GM12878 (cell line): ENCODE measurements around the gene ATP2A3.

Source experiments
- ETV6 ChIP-seq, 2 experiments: fragments of 450-650 bp in 1 of 2; IDR thresholded peaks in 1 of 2; conservative IDR thresholded peaks in 1 of 2; 2 replicates each; pipeline ENCODE4 v1.6.1; 2014; ENCODE audit warnings: antibody characterized with exemption in 1 of 2, borderline replicate concordance in 1 of 2, low read depth in 1 of 2, mild to moderate bottlenecking in 1 of 2, moderate library complexity in 1 of 2
- EZH2 ChIP-seq: IDR thresholded peaks from 2 replicates; pipeline ENCODE4 v1.6.1; 2012; ENCODE audit warnings: low read depth, mild to moderate bottlenecking, control low read depth, inconsistent platforms, low read length, borderline replicate concordance; ENCODE audit not compliant: control insufficient read depth
- FOXM1 ChIP-seq: IDR thresholded peaks from 2 replicates; pipeline ENCODE4 v1.6.1; 2012; ENCODE audit warnings: low read depth, mild to moderate bottlenecking, inconsistent platforms, low read length, moderate library complexity
- GATAD2B ChIP-seq: fragments of 450-650 bp; conservative IDR thresholded peaks from 2 replicates; pipeline ENCODE4 v1.6.1; 2017; ENCODE audit warnings: low read depth, mild to moderate bottlenecking, moderate library complexity
- NFYA ChIP-seq: IDR thresholded peaks from 2 replicates; pipeline ENCODE4 v1.6.1; 2011; ENCODE audit warnings: low read depth, mild to moderate bottlenecking, low read length, improper control_type of control experiment, borderline replicate concordance
- POLR2A ChIP-seq: IDR thresholded peaks from 2 replicates; pipeline ENCODE4 v1.6.1; 2011; ENCODE audit warnings: low read depth, mild to moderate bottlenecking, low read length
- RFX5 ChIP-seq: IDR thresholded peaks from 2 replicates; pipeline ENCODE4 v1.6.1; 2011; ENCODE audit warnings: low read depth, low read length, improper control_type of control experiment
- SIN3A ChIP-seq: IDR thresholded peaks from 2 replicates; pipeline ENCODE4 v1.6.1; 2012; ENCODE audit warnings: low read depth, low read length, improper control_type of control experiment
- SREBF2 ChIP-seq: IDR thresholded peaks from 2 replicates; pipeline ENCODE4 v1.6.1; 2012; ENCODE audit warnings: mild to moderate bottlenecking, low read length
- ZNF24 ChIP-seq: fragments of 450-650 bp; IDR thresholded peaks from 2 replicates; pipeline ENCODE4 v1.6.1; 2017; ENCODE audit warnings: antibody characterized with exemption, mild to moderate bottlenecking
- ZSCAN29 ChIP-seq: fragments of 450-650 bp; IDR thresholded peaks from 2 replicates; pipeline ENCODE4 v1.6.1; 2017; ENCODE audit warnings: mild to moderate bottlenecking, moderate library complexity
- TF ChIP-seq, protein P1 (sequence below): IDR thresholded peaks from 2 replicates; pipeline ENCODE4 v1.6.1; 2012; ENCODE audit warnings: low read length, inconsistent platforms
- TF ChIP-seq, protein P2 (sequence below): fragments of 450-650 bp; formaldehyde crosslinking; IDR thresholded peaks from 2 replicates; pipeline ENCODE4 v1.5.0; 2022; ENCODE audit warnings: mild to moderate bottlenecking, missing genetic modification characterization
- TF ChIP-seq, protein P3 (sequence below), 3 experiments: IDR thresholded peaks in 2 of 3; conservative IDR thresholded peaks in 1 of 3; 2 replicates each; pipeline ENCODE4 v1.5.1; 2011; ENCODE audit warnings: low read depth in 3 of 3, low read length in 3 of 3, mild to moderate bottlenecking in 3 of 3, control low read depth in 2 of 3, moderate library complexity in 2 of 3, inconsistent platforms in 1 of 3, mixed read lengths in 1 of 3; ENCODE audit not compliant: control insufficient read depth in 2 of 3, insufficient read depth in 1 of 3; ENCODE audit errors: extremely low read depth in 1 of 3

DNA sequence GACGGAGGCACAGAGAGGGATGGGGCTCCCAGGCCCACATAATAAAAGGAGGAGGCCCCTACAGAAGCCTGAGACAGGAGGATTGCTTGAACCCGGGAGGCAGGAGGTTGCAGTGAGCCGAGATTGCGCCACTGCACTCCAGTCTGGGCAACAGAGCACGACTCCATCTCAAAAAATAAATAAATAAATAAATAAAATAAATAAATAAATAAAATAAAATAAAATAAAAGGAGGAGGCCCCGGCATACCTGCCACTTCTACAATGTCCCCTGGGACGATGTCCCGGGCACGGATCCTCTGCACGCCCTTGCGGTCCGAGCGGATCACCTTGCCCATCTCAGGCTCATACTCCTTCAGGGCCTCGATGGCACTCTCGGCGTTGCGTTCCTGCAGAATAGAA, 13.2 kb downstream of the ATP2A3 start:
- TF ChIP-seq, protein P1, sequence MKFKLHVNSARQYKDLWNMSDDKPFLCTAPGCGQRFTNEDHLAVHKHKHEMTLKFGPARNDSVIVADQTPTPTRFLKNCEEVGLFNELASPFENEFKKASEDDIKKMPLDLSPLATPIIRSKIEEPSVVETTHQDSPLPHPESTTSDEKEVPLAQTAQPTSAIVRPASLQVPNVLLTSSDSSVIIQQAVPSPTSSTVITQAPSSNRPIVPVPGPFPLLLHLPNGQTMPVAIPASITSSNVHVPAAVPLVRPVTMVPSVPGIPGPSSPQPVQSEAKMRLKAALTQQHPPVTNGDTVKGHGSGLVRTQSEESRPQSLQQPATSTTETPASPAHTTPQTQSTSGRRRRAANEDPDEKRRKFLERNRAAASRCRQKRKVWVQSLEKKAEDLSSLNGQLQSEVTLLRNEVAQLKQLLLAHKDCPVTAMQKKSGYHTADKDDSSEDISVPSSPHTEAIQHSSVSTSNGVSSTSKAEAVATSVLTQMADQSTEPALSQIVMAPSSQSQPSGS, result no peak
- TF ChIP-seq EZH2, result no peak
- TF ChIP-seq SIN3A, result no peak
- TF ChIP-seq, protein P2, sequence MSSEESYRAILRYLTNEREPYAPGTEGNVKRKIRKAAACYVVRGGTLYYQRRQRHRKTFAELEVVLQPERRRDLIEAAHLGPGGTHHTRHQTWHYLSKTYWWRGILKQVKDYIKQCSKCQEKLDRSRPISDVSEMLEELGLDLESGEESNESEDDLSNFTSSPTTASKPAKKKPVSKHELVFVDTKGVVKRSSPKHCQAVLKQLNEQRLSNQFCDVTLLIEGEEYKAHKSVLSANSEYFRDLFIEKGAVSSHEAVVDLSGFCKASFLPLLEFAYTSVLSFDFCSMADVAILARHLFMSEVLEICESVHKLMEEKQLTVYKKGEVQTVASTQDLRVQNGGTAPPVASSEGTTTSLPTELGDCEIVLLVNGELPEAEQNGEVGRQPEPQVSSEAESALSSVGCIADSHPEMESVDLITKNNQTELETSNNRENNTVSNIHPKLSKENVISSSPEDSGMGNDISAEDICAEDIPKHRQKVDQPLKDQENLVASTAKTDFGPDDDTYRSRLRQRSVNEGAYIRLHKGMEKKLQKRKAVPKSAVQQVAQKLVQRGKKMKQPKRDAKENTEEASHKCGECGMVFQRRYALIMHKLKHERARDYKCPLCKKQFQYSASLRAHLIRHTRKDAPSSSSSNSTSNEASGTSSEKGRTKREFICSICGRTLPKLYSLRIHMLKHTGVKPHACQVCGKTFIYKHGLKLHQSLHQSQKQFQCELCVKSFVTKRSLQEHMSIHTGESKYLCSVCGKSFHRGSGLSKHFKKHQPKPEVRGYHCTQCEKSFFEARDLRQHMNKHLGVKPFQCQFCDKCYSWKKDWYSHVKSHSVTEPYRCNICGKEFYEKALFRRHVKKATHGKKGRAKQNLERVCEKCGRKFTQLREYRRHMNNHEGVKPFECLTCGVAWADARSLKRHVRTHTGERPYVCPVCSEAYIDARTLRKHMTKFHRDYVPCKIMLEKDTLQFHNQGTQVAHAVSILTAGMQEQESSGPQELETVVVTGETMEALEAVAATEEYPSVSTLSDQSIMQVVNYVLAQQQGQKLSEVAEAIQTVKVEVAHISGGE (CRISPR knock-in tag), result no peak
- TF ChIP-seq FOXM1, result no peak
- no peak for TF ChIP-seq ETV6 (conservative IDR thresholded peaks at IDR 0.05 in 1 of 2, IDR thresholded peaks at IDR 0.05 in 1 of 2; ENCODE audit: borderline replicate concordance in 1 of 2, low read depth in 1 of 2)
- no peak for TF ChIP-seq POLR2A
- no peak for TF ChIP-seq ZNF24
- no peak for TF ChIP-seq GATAD2B
- TF ChIP-seq RFX5, result no peak
- TF ChIP-seq, protein P3, sequence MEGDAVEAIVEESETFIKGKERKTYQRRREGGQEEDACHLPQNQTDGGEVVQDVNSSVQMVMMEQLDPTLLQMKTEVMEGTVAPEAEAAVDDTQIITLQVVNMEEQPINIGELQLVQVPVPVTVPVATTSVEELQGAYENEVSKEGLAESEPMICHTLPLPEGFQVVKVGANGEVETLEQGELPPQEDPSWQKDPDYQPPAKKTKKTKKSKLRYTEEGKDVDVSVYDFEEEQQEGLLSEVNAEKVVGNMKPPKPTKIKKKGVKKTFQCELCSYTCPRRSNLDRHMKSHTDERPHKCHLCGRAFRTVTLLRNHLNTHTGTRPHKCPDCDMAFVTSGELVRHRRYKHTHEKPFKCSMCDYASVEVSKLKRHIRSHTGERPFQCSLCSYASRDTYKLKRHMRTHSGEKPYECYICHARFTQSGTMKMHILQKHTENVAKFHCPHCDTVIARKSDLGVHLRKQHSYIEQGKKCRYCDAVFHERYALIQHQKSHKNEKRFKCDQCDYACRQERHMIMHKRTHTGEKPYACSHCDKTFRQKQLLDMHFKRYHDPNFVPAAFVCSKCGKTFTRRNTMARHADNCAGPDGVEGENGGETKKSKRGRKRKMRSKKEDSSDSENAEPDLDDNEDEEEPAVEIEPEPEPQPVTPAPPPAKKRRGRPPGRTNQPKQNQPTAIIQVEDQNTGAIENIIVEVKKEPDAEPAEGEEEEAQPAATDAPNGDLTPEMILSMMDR (IDR thresholded peaks at IDR 0.05 in 2 of 3, conservative IDR thresholded peaks at IDR 0.05 in 1 of 3; ENCODE audit: control insufficient read depth in 2 of 3, extremely low read depth in 1 of 3, insufficient read depth in 1 of 3, low read depth in 3 of 3, low read length in 3 of 3), result no peak
- no peak for TF ChIP-seq SREBF2
- TF ChIP-seq ZSCAN29, result no peak
- no peak for TF ChIP-seq NFYA
